HG02798 (cell line): ENCODE measurements around the gene EQTN.
"Not testable (repeated sequence)": the region's sequence is repeated elsewhere in the genome, so short reads cannot be mapped to it uniquely, and the experiment has no call there.

Experiments used
- ATAC-seq: cut with Tn5 transposase; IDR thresholded peaks from one replicate; pipeline ENCODE4 v1.9.1; 2021; ENCODE audit warnings: mild to moderate bottlenecking; ENCODE audit not compliant: unreplicated experiment, poor library complexity

The EQTN gene

DNA sequence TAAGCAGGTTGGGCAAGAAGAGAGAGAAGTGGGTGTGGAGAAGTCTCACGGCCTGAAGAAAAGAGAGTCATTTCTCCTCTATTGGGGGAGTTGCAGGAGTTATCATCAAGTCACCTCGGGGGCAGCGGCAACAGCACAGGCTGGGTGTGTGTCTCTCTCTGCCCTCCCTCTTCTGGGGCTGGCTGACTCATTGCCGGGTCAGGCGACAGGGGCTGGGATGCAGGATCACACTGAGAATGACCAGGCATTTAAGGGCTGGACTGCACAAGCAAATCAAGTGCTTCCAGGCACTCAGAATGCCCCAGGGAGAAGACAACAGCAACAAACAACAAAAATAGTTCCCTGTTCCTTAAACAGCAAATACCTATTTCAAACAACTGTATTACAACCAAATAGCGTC is 6.3 kb upstream of the EQTN start:
- ATAC-seq = no peak

DNA sequence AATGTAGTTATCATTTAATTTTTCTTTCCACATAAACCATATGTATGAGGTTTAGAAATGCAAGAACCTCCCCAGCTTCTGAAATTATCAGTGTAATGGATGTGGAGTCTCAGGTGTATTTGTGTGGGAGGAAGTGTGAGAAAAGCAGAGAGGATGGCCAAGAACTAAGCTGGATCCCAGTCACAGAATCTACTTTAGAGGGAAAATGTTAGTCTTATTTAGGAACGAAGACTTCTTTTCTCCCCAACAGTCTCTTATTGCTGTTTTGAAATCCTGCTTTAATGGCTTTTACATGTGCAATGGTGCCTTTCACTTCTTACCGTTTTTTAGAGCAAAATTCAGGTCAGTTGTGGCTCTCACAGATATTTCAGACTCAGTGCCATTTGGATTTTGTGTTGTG is 3.0 kb downstream of the EQTN start:
- no peak for ATAC-seq

DNA sequence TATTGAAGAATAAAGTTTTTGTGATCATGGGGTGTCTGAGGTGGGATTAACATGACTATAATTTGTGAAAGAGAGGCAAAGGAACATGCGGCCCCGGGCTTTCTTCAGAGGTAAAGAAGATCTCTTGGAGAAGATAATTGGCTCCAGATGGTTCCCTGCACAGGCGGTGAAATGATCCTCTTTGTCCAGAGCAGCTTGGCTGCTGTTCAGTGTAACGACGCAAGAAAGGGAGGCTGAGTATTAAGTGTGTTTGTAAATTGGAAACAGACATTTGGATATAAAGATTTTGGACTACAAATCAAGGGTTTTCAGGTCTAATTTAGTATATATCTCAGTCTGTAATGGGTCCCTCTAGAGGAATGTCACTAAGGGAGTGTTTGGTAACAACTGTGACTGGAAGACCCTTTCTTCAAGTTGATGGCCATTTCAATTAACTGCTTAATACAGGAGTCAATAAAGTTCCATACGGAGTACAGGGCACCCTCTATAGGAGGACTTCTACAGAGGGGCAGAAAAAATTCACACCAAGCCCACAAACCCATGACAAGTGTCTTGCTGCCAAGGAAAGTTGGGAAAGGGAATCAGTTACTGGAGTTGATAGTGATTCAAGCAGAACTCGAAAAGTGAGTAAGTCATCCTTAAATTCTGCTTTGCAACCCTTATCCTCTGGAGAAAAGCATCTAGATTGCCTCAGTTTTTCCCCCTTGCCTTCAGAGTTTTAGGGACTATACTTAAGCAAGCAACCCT is 4.1 kb downstream of the EQTN start:
- ATAC-seq = no peak

DNA sequence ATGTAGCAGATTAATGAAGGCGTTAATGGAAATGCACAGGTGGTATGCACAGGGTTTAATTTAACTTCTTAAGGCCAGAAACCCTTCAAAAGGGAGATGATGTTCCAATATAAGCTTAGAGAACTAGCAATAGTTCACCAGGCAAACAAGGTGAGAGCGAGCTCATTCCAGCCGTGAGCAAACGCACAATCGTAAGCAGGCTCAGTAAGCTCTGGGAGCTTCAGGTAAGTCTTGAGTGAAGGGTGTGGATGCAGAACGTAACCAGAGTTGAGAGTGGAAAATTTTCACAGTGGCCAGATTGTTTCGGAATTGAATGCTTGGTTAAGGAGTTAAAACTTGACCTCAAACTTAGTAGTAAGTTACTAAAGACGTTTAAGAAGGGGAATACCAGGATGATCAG is 5.7 kb downstream of the EQTN start:
- ATAC-seq = no peak

DNA sequence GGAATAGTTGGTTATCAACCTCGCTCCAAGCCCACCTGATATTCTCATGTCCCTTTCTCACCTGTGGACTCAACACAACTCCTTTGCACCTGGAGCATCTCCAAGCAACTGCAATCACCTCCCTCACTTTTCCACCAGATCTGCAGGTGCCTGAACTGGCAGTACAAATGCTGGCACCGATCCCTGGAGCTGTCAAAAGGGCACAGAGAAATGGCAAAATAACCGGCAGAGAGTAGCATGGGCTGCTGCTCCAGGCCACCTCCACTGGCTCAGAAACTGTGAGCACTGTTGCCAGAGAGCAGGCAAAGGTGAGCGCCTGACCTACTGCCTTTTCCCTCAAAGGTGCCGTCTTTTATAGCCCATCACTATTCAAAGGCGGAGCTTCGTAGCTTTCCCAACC is 14.7 kb downstream of the EQTN start:
- no peak for ATAC-seq

DNA sequence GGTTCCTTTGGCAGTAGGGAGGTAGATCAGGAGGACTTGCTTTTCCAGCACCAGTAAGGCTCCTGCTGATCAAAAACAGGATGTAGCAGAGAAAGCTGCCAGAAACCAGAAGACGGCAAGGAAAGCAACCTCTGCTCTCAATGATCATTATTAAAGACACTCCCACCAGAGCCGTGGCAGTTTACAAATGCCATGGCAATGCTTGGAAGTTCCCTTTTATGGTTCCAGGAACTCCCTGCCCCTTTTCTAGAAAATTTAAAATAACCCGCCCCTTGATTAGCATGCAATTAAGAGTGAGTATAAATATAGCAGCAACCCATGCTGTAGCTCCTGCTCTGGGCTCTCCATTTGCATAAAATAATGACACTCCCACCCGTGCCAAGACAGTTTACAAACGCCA is 16.1 kb downstream of the EQTN start:
- ATAC-seq = no peak

DNA sequence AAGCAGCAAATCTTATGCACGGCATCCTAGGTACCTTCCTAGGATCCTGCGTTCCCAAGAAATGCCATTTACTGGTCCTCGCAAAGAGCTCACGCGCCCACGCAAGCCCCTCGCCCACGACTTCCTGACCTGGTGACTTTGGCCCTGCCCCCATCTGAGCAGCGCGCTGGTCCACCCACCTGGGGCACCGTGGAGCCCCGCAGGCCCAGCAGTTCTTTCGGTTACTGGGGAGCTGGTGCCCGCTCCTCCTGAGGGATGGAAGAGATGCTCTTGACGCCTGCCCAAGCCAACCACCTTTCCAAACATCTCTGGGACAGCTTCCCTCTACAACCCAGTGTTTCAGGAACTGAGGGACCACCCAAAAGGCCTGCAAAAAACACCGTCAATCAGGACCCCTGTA is 16.7 kb downstream of the EQTN start:
- no peak for ATAC-seq

DNA sequence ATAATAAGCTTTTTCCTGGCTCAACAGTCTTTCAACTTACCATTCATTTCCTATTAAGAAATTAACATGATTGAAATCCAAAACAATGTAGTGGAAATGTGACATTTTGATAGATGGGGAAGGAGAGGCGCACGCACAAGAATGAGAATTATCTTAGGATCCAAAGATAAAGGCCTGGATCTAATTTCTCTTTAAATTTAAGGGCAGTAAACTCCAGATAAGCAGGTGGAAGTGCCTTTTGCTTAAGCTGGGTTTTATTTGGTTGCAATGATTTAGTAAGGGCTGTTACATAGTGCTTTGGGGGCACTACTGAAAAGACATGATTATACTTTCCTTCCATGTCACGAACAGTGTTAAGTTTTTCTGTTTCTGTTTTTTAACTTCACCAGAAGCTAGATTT is 17.3 kb downstream of the EQTN start:
- ATAC-seq = no peak

DNA sequence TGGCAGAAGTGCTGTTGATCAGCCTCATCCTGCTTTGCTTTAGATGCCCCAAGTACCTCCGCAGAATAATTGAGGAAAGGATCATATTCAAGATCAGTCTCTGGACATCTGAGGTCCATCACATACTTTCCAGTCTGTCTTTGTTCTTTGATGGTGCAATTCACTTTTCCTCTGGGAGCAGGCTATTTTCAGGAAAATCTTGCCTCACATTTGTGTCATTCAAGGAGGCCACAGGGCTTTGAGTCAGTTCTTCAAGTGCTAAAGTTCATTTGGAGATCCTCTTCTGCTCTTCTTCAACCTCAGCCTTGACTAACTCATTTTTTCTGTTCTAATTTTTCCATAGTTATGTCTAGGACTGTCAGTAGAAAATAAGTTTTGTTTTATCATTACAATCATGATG is 18.6 kb downstream of the EQTN start:
- no peak for ATAC-seq

DNA sequence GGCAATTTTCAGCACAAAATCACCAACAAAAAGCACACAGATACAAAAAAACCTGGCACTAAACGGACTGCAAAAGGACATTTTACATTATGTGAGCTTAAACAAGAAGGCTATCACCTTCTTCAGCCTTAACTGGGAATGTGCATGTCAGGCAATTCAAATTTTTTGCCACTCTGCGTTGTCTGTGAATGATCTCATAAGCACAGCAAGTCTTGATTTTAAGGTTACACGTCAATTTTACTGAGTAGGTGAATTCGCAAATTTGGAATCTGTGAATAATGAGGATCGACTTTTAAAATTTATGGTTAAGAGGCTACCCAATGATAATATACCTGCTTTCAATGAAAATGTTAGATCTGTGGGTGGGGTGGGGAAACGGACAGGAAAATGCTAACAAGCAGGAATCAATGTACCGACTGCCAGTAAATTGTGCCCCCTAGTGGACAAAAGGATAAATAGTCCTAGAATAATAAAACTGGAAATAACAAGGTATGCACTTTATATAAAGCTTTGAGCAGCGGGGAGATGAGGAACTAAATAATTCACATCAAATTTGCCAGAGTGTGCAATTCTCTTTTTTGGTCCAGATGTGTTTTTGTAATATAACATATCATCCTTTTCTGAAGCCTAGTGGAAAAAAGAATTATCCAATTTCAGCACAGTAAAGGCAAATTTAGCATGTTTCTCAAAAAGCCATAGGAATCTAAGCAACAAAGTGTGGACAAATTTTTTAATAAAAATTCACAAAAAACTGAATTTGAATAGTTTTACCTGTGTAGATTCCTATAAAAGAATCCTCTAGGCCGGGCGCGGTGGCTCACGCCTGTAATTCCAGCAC is 20.5 kb downstream of the EQTN start:
- ATAC-seq = peak; percentile 68

DNA sequence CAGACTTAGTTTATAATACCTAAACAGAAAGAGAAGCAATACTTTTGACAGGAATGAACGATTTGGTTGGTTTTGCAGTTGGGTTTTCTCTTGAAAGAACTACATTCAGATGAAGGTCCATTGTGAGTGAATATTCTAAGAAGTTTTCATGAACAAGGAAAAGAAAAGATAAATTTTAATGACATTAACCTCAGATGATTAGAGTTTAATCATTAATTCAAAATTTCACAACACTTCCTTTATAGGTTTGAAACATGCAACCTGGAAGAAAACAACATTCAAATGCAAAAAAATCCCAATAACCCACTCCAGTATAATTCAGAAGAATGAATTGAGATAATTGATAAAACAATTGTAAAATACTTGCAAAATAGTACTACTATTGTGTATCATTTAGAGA is 23.8 kb downstream of the EQTN start:
- no peak for ATAC-seq

DNA sequence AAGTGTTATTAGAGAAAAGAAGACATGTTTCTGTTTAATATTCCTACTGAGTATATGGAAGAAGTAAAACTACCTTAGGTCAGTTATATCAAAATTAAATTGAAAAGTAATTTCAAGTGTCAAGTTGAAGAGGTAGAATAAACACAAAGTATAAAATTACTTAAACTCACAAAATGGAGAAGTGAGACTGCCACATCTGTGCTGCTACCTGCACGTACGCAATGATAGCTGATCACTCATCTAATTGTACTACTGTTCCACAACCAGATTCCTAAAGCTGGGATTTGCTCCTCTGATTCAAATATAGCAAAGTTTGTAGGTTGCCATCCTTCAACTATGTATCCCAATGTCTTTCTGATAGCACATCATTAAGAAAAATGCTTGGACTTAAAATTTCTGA is 24.8 kb downstream of the EQTN start:
- no peak for ATAC-seq

DNA sequence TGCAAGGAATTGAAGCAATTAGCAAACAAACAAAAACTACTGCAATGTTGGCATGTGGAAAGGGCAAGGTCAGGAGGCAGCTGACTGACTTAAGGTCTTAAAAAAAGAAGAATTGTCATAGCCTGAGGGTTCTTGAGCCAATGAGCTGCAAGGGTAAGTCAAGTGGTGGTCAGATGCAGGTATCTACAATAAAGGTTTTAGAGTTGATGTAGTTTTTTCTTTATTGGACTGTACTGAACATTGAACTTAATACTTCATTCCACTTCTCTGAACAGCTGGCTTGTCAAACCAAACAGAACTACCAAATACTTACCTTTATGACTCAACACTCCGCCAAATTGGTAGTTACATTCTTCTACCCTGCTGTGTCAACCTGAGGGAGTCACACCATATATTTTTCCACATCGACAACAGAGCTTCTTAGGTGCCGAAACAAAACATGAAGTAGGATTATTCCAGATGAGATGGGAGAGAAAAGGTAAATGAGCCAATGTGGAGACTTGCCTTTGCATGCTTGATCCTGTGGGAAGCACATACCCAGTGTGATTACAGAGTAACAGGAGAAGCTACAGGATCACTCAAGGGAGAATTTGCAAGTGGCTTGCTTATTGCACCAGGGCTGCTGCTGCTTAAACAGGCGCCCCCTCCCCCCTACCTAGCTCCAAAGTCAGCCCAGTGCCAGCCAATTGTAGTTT is 35.3 kb downstream of the EQTN start:
- ATAC-seq = no peak

DNA sequence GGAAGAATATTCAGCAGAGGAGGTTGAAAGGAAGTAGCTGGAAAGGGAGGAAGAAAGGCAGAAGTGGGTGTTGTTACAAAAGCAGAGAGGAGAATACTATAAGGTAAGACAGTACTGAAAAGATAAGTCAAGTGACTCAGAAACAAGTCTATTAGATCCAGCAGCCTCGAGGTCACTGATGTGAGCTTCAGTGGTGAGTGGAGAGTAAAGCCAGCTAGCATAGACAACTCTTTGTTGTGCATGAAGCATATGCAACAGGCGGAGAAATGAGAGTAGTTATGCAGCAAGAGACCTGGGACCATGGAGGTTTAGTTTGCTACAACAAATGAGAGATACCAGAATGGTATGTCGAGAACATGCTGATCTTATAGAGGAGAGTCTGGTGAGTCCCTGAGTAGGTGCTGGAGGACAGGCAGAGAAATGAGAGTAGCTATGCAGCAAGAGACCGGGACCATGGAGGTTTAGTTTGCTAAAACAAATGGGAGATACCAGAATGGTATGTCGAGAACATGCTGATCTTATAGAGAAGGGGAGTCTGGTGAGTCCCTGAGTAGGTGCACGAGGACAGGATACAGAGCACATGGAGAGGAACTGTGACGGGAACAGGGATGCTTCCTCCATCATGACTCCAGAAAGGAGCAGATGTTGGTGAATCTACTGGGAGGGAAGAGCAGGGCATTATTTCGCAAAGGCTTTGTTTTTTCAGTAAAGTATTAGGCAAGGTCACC is 36.0 kb downstream of the EQTN start:
- no peak for ATAC-seq

DNA sequence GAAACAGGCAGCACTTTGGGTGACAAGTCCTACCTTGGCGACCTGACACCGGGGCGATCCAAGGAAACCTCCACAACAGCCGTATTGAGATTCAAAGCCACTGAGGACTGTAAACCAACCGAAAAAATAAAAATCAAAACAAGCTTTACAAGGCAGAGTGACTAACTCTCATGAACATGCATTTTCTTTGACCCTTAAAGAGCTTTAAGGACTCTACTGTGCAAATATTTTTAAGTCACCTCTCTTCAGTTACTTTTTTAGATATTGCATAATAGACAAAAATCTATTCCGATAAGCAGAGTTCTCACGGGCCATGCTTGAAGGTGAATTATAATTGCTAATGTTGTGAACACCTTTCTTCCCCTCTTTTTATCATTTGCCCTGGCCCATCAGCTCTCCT is 38.3 kb downstream of the EQTN start:
- ATAC-seq = no peak

DNA sequence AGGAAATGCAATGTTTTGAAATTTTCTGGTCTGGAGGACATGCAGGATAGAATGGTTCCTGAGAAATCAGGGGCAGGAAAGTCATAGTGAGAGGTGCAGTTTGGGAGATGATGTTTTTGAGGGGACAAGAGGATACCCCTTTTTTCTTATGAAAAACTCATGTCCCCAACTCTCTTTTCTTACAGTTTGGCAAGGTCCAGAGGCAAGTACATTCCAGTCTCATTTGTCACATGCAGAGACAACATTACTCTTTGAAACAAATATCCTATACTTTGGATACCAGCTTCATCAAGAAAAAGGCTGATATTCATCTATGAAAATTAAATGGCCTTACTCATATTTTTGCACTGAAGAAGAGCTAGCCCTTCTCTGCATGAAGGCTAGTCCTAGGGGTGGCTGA is 48.2 kb downstream of the EQTN start:
- no peak for ATAC-seq

DNA sequence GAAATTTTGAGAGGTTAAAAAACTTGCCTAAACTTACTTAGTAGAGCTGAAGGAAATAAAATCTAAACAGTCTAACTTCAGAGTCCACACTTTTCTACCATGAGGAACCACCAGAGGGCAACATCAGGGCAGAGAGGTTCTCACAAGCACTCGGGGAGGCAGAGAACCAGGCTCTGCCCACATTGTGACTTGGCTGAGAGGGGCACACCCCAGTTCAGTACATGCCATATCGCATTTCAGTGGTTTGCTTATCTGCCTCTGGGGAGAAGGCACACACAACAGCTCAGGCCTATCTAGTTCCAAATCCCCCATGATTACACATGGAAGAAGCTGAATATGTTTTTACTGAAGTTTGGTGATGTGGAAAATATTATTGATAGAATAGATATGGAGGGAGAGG is 49.2 kb downstream of the EQTN start:
- peak; percentile 82 for ATAC-seq

DNA sequence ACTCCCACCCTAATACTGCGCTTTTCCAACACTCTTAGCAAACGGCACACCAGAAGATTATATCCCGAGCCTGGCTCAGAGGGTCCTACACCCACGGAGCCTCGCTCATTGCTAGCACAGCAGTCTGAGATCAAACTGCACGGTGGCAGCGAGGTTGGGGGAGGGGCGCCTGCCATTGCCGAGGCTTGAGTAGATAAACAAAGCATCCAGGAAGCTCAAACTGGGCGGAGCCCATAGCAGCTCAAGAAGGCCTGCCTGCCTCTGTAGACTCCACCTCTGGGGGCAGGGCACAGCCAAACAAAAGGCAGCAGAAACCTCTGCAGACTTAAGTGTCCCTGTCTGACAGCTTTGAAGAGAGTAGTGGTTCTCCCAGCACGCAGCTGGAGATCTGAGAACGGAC is 57.3 kb downstream of the EQTN start:
- ATAC-seq = not testable (repeated sequence)
